Measurements from ENCODE around the gene ZDHHC20.

Gene ZDHHC20

DNA sequence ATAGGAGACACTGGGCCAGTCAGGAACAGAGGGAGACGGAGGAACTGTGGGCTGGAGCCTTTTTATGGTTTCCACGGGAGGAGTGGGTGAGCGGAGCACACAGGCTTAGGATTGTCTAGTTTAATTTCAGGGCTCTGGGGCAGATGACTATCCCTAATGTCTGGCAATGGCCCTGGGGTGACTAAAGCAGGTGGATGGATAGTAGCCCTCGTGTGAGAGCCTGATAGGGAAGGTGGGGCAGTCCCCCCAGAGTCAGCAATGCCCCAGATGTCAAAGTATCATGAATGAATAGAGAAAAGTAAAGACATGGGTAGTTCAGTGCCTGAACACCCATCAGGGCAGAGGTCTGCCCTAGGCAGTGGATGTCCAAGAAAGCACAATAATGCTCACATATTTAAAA lies 94.2 kb downstream of the ZDHHC20 start:
- TF ChIP-seq, protein P1, sequence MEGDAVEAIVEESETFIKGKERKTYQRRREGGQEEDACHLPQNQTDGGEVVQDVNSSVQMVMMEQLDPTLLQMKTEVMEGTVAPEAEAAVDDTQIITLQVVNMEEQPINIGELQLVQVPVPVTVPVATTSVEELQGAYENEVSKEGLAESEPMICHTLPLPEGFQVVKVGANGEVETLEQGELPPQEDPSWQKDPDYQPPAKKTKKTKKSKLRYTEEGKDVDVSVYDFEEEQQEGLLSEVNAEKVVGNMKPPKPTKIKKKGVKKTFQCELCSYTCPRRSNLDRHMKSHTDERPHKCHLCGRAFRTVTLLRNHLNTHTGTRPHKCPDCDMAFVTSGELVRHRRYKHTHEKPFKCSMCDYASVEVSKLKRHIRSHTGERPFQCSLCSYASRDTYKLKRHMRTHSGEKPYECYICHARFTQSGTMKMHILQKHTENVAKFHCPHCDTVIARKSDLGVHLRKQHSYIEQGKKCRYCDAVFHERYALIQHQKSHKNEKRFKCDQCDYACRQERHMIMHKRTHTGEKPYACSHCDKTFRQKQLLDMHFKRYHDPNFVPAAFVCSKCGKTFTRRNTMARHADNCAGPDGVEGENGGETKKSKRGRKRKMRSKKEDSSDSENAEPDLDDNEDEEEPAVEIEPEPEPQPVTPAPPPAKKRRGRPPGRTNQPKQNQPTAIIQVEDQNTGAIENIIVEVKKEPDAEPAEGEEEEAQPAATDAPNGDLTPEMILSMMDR (IDR thresholded peaks at IDR 0.05), result no peak

DNA sequence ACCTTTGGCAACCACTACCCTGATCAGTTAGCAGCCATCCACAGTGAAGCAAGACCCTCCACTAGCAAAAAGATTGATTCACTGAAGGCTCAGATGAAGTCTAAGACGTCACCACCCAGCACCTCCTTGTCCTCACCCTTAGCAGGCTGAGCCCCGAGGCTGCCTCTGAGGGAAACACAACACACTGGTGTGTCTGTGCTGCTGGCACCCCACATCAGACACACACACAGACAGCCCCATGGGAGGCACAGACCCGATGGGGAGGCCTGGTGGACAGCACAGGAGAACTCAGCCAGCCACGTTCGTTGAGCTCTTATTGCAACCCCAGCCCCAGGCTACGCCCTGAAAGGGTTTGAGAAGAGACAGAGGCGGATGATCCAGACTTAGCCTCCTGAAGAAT lies 94.7 kb downstream of the ZDHHC20 start:
- TF ChIP-seq, protein P1 (IDR thresholded peaks at IDR 0.05), result no peak

DNA sequence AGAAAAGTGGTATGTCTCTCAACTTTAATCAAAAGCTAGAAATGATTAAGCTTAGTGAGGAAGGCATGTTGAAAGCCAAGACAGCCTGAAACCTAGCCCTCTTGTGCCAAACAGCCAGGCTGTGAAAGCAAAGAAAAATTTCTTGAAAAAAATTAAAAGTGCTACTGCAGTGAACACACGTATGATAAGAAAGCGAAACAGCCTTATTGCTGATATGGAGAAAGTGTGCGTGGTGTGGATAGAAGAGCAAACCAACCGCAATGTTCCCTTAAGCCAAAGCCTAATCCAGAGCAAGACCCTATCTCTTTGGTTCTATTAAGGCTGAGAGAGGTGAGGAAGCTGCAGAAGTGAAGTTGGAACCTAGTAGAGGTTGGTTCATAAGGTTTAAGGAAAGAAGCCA lies 96.4 kb downstream of the ZDHHC20 start:
- TF ChIP-seq, protein P1 (IDR thresholded peaks at IDR 0.05), result no peak

DNA sequence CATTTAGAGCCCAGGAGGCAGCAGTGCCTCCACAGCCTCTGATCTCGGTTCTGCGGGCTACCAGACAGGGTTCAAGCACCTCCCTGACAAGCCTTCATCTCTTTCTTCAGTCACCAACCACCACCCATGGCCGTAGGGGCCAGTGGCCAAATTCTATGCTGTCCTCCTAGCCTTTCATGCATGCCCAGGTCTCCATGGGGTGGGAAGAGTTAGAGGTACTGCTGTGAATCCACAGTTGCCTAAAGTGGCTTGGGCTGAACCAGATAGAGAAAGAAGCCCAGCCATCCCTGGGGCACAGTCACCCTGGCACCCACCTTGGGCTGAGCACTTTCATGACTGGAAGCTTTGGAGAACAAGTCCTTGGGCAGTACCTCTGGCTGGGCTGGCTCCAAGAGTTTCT lies 97.4 kb downstream of the ZDHHC20 start:
- TF ChIP-seq, protein P1 (IDR thresholded peaks at IDR 0.05), result no peak

DNA sequence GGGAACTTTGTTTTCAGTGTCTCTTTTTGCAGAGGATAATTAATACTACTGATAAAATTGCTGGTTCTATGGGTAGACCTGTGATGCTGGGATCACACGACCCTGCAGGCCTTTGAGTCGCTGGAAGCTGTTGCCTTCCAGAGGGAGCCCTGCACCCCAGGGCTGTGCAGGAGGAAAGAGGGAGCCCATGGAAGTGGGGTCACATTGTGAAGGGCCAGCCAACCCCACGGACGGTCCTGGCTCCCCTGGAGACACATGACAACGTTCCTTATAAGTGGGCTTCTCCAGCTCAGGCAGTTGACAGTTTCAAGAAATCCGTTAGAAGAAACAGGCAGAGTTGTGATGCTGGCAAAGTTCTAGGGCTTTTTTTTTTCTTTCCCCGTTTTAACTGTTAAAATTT lies 98.0 kb downstream of the ZDHHC20 start:
- TF ChIP-seq, protein P1 (IDR thresholded peaks at IDR 0.05), result no peak

DNA sequence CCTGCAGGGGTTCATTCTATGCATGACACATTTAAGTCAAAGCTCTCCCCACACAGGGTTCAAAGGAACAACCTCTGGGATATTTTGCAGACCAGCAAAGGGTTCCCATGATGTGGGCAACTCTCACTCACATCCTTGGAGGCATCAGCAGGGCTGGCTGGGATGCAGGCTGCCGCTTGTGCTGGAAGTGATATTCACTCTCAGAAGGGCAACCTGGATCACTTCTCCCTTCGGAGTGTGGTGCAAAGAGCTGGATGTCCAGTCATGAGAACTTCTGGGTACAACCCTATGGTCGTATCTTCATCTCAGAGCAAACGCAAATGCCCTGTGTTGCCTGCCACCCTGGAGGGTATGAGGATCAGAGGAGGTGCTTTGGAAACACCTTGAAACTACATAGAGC lies 98.6 kb downstream of the ZDHHC20 start:
- TF ChIP-seq, protein P1 (IDR thresholded peaks at IDR 0.05), result no peak

DNA sequence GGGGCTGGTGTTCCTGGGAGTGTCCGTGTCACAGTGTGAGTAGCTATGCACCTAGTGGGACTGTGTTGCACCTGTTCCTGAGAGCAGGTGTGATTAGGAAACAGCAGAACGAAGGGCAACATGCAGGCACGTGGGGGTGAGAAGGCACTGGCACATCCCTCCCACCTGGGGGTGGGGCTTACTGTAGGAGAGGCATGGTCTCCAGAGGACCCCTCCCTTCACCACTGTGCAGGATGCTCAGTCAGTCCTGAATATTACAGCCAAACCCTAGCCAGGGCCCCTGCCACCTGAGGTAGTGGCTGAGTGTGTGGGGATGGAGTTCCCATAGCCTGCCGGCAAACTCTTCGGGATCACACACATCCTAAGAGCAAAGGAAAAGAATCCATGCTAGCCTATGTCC lies 99.2 kb downstream of the ZDHHC20 start:
- TF ChIP-seq, protein P1 (IDR thresholded peaks at IDR 0.05), result no peak

DNA sequence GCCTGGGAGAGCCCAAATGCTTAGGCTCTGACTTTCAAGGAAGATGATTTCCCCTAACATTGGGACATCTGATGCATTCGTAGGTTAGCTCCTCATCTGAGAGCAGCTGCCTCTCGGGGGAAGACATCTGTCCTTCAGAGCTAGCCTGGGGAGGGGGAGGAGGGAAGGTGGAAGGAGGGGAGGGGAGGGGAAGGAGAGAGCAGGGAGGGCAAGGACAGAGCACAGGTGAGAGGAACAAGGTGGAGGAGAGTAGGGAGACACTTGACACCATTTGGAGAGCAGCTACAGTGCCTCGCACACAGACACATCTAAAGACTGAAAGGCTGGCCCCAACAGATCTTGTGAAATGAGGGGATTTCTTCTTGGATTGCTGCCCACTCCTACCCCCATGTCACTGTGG lies 103.8 kb downstream of the ZDHHC20 start:
- TF ChIP-seq, protein P1 (IDR thresholded peaks at IDR 0.05), result no peak

Measured in LNCAP (cell line).